ENCODE data around the gene MKRN2OS. TPM values are rescaled to one million over a fixed set of nuclear protein-coding genes. Genes with fewer than 3 reads are reported as not detected.
A peak's percentile ranks its signal among the peaks of the same experiment; 100 is the strongest.

Gene MKRN2OS
- total RNA-seq, 1 experiment from 2014 or later: 0.47 TPM

DNA sequence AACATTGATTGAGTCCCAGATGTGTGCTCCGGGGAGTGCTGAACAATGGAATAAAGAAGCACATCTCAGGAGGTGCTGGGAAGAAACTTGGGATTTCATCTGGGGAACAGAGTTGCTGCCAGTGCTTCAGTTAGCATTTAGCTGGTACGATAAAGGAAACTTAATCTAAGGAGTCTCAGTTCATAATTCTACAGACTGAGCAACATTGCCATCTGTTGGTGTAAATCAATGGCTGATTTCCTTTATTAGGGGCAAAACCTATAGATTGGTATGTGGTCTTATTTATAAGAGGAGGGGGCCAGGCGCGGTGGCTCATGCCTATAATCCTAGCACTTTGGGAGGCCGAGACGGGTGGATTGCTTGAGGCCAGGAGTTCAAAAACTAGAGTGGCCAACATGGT lies 8.9 kb downstream of the MKRN2OS start:
- no peaks in the 10 kb centered on the region for H3K27me3 Mint-ChIP-seq (ENCODE audit: insufficient read depth, unreplicated experiment)
- peak overlapping the region; percentile 23 for H3K27ac Mint-ChIP-seq (ENCODE audit: low read depth, unreplicated experiment)
- peaks cover 65% of the 10 kb centered on the region for H3K36me3 Mint-ChIP-seq (ENCODE audit: insufficient read depth, unreplicated experiment)
- intact Hi-C loops (cut with micrococcal nuclease): no loop called here
- CTCF ChIA-PET: interaction anchor here (0.5 to 1.0 kb wide), 5 partner anchors 10 to 1179 kb away, joined by 3 to 7 read pairs (median 3); no protein-coding TSS in a partner anchor
- no TSS peak for BruUV-seq (replicated peaks)
- H3K4me1 Mint-ChIP-seq (ENCODE audit: insufficient read depth, unreplicated experiment): no peaks in the 10 kb centered on the region
- H3K4me3 Mint-ChIP-seq (ENCODE audit: unreplicated experiment): no peak overlapping the region
- H3K9me3 Mint-ChIP-seq (ENCODE audit: unreplicated experiment): no peaks in the 10 kb centered on the region
- POLR2A ChIA-PET: interaction anchor here (0.9 to 1.5 kb wide), 3 partner anchors 10 to 53 kb away, joined by 3 to 4 read pairs (median 3); no protein-coding TSS in a partner anchor
- TF ChIP-seq, protein P1, sequence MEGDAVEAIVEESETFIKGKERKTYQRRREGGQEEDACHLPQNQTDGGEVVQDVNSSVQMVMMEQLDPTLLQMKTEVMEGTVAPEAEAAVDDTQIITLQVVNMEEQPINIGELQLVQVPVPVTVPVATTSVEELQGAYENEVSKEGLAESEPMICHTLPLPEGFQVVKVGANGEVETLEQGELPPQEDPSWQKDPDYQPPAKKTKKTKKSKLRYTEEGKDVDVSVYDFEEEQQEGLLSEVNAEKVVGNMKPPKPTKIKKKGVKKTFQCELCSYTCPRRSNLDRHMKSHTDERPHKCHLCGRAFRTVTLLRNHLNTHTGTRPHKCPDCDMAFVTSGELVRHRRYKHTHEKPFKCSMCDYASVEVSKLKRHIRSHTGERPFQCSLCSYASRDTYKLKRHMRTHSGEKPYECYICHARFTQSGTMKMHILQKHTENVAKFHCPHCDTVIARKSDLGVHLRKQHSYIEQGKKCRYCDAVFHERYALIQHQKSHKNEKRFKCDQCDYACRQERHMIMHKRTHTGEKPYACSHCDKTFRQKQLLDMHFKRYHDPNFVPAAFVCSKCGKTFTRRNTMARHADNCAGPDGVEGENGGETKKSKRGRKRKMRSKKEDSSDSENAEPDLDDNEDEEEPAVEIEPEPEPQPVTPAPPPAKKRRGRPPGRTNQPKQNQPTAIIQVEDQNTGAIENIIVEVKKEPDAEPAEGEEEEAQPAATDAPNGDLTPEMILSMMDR (IDR thresholded peaks at IDR 0.05; ENCODE audit: unreplicated experiment): peak; percentile 8
- no peak for DNase-seq (ENCODE audit: unreplicated experiment)

GRCh38 chr3:12532182-12532581 lies 13.1 kb downstream of the MKRN2OS start:
- Mint-ChIP-seq H3K36me3 (ENCODE audit: insufficient read depth, unreplicated experiment) (peaks cover 79% of the 10 kb centered on the region), H3K9me3 (ENCODE audit: unreplicated experiment) (no peaks in the 10 kb centered on the region), H3K27me3 (ENCODE audit: insufficient read depth, unreplicated experiment) (no peaks in the 10 kb centered on the region), H3K27ac (ENCODE audit: low read depth, unreplicated experiment) (no peak overlapping the region), H3K4me3 (ENCODE audit: unreplicated experiment) (no peak overlapping the region), H3K4me1 (ENCODE audit: insufficient read depth, unreplicated experiment) (no peaks in the 10 kb centered on the region)
- intact Hi-C loops (cut with micrococcal nuclease): no loop called here
- TF ChIP-seq, protein P1 (IDR thresholded peaks at IDR 0.05; ENCODE audit: unreplicated experiment): no peak
- POLR2A ChIA-PET: no interaction called here
- no peak for DNase-seq (ENCODE audit: unreplicated experiment)
- BruUV-seq (replicated peaks): no TSS peak
- CTCF ChIA-PET: interaction anchor here (0.6 to 0.7 kb wide), 3 partner anchors 33 to 1555 kb away, joined by 3 to 4 read pairs (median 3); no protein-coding TSS in a partner anchor

- Mint-ChIP-seq H3K9me3 (ENCODE audit: unreplicated experiment) (no peaks in the 10 kb centered on the region), H3K4me1 (ENCODE audit: insufficient read depth, unreplicated experiment) (no peaks in the 10 kb centered on the region), H3K27me3 (ENCODE audit: insufficient read depth, unreplicated experiment) (no peaks in the 10 kb centered on the region), H3K27ac (ENCODE audit: low read depth, unreplicated experiment) (peak overlapping the region; percentile 44), H3K36me3 (ENCODE audit: insufficient read depth, unreplicated experiment) (peaks cover 85% of the 10 kb centered on the region), H3K4me3 (ENCODE audit: unreplicated experiment) (no peak overlapping the region)
- intact Hi-C loops (cut with micrococcal nuclease): no loop called here
- TF ChIP-seq, protein P1 (IDR thresholded peaks at IDR 0.05; ENCODE audit: unreplicated experiment): no peak
- CTCF ChIA-PET: no interaction called here
- no TSS peak for BruUV-seq (replicated peaks)
- DNase-seq (ENCODE audit: unreplicated experiment): no peak
- POLR2A ChIA-PET: interaction anchor here (0.8 to 2.5 kb wide), 2 partner anchors 18 to 43 kb away, joined by 3 to 11 read pairs; partner anchors contain the start of gene MKRN2OS
Measured at GRCh38 chr3:12527757-12528143, 17.5 kb downstream of the MKRN2OS start.

- no peaks in the 10 kb centered on the region for H3K27me3 Mint-ChIP-seq (ENCODE audit: insufficient read depth, unreplicated experiment)
- no peak overlapping the region for H3K27ac Mint-ChIP-seq (ENCODE audit: low read depth, unreplicated experiment)
- peaks cover 82% of the 10 kb centered on the region for H3K36me3 Mint-ChIP-seq (ENCODE audit: insufficient read depth, unreplicated experiment)
- no peaks in the 10 kb centered on the region for H3K9me3 Mint-ChIP-seq (ENCODE audit: unreplicated experiment)
- BruUV-seq (replicated peaks): no TSS peak
- CTCF ChIA-PET: no interaction called here
- H3K4me3 Mint-ChIP-seq (ENCODE audit: unreplicated experiment): no peak overlapping the region
- TF ChIP-seq, protein P1 (IDR thresholded peaks at IDR 0.05; ENCODE audit: unreplicated experiment): no peak
- DNase-seq (ENCODE audit: unreplicated experiment): no peak
- POLR2A ChIA-PET: interaction anchor here (0.6 to 1.4 kb wide), 5 partner anchors 9 to 882 kb away, joined by 3 to 5 read pairs (median 4); partner anchors contain the start of gene MKRN2OS
- H3K4me1 Mint-ChIP-seq (ENCODE audit: insufficient read depth, unreplicated experiment): no peaks in the 10 kb centered on the region
- intact Hi-C loops (cut with micrococcal nuclease): no loop called here
Measured at GRCh38 chr3:12522721-12523120, 22.6 kb downstream of the MKRN2OS start.
